Measurements from ENCODE around the gene MACROD2. TPM values are rescaled to one million over a fixed set of nuclear protein-coding genes. Genes with fewer than 3 reads are reported as not detected.

MACROD2 gene
- total RNA-seq, 1 donor from 2014 or later: 1.6 TPM

DNA sequence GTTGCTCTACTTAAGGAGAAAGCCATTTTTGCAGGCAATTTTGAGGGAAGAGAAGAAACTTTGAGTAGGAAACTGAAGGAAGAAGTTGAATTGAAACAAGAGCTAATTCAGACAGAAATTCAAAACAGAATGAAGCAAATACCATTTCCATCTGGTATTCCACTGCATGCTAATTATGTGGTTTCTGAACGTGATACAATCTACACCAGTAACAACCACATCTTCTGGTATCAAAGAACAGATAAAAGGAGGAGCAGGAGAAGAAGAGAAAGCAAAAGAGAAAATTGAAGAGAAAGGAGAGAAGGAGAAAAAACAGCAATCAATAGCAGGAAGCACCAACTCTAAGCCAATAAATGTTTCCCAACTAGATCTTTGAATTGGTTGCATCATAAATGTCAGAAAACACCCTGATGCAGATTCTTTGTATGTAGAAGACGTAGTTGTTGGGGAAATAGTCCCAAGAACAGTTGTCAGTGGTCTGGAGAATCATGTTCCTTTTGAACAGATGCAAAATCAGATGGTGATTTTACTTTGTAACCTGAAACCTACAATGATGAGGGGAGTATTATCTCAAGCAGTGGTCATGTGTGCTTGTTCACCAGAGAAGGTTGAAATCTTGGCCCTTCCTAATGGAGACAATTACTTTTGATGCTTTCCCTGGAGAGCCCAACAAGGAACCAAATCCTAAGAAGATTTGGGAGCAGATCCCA lies 132.4 kb downstream of the MACROD2 start:
- FAIRE-seq: peak; percentile 77
- no peaks in the 10 kb centered on the region for H3K27me3 ChIP-seq (ENCODE audit: control insufficient read depth, insufficient read depth, low read length)
- H3K36me3 ChIP-seq (ENCODE audit: control insufficient read depth, insufficient read depth, low read length): no peaks in the 10 kb centered on the region
- TF ChIP-seq, protein P1, sequence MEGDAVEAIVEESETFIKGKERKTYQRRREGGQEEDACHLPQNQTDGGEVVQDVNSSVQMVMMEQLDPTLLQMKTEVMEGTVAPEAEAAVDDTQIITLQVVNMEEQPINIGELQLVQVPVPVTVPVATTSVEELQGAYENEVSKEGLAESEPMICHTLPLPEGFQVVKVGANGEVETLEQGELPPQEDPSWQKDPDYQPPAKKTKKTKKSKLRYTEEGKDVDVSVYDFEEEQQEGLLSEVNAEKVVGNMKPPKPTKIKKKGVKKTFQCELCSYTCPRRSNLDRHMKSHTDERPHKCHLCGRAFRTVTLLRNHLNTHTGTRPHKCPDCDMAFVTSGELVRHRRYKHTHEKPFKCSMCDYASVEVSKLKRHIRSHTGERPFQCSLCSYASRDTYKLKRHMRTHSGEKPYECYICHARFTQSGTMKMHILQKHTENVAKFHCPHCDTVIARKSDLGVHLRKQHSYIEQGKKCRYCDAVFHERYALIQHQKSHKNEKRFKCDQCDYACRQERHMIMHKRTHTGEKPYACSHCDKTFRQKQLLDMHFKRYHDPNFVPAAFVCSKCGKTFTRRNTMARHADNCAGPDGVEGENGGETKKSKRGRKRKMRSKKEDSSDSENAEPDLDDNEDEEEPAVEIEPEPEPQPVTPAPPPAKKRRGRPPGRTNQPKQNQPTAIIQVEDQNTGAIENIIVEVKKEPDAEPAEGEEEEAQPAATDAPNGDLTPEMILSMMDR (IDR thresholded peaks at IDR 0.05; ENCODE audit: insufficient read depth, low read length, severe bottlenecking): no peak
- DNase-seq (ENCODE audit: low read depth): no peak
- H3K4me3 ChIP-seq (ENCODE audit: low read depth, low read length): no peak overlapping the region

DNA sequence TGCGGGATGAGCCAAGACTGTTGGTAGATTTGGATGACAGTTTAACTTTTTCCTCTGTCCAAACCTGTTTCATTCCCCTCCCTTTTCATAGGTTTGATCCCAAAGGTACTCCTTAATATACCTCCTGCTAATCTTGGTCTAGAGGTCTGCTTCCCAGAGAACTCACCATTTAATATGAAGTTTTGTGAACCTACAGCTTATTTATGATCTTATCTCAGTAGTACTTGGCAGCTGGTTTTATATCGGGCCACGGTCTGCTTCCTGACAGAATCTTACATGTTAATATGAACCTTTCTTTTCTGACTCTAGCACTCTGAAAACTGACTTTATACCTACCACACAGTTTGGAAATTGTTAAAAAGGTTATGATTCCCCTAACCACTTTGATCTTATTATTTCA lies 138.7 kb downstream of the MACROD2 start:
- Histone ChIP-seq H3K4me3 (ENCODE audit: low read depth, low read length) (no peak overlapping the region), H3K36me3 (ENCODE audit: control insufficient read depth, insufficient read depth, low read length) (no peaks in the 10 kb centered on the region), H3K27me3 (ENCODE audit: control insufficient read depth, insufficient read depth, low read length) (no peaks in the 10 kb centered on the region)
- TF ChIP-seq, protein P1 (IDR thresholded peaks at IDR 0.05; ENCODE audit: insufficient read depth, low read length, severe bottlenecking): no peak
- DNase-seq (ENCODE audit: low read depth) (no peak), FAIRE-seq (no peak)

DNA sequence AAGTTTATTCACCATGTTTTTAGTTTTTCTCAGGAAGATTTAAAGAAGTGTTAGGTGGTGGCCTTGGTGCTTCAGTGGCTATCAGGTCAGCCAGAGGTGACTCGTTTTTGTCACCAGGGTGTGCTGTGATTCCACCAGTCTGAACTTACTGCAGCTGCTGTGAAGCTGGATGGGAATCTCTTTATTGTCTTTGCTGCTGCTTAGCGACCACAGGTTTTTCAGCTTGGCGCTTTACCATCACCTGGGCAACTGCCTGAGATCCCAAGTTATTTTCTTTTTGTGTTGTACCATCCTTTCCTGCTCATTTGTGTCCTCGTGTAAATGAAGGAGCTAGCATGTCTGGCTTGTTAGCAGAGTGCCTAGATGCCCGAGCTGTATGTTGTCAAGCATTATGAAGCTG lies 146.9 kb downstream of the MACROD2 start:
- DNase-seq (ENCODE audit: low read depth) (peak; percentile 61), FAIRE-seq (no peak)
- TF ChIP-seq, protein P1 (IDR thresholded peaks at IDR 0.05; ENCODE audit: insufficient read depth, low read length, severe bottlenecking): peak; percentile 71
- no peak overlapping the region for H3K4me3 ChIP-seq (ENCODE audit: low read depth, low read length)
- H3K27me3 ChIP-seq (ENCODE audit: control insufficient read depth, insufficient read depth, low read length): no peaks in the 10 kb centered on the region
- no peaks in the 10 kb centered on the region for H3K36me3 ChIP-seq (ENCODE audit: control insufficient read depth, insufficient read depth, low read length)

DNA sequence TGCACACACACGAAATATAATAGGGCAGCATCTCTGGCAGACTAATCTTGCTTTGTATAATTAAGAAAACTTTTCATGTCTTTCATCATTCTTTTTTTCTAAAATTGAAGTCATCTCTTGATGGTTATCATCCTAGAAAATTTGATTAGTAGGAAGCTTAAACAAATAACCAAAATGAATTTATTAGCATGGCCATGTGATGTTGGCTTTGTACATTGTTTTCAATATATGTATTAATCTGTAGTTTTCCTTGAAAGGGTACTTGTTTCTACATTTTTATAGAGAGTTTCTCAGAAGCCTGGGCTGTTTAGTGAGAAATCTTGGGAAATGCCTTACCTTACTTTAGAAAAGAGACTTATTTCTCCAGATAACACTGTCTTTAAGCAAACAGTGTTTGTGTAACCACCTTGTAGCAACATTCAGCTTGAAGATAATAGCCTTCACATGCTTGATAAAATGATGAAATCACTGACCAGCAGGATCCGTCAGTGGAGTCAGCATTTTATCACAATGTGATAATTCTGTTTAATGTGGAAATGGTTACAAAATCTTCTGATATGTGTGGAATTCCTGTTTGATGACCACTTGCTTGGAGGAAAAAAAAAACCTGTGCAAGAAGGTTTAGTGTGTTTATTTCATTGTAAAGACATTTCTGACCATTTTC lies 147.8 kb downstream of the MACROD2 start:
- TF ChIP-seq, protein P1 (IDR thresholded peaks at IDR 0.05; ENCODE audit: insufficient read depth, low read length, severe bottlenecking): no peak
- Histone ChIP-seq H3K27me3 (ENCODE audit: control insufficient read depth, insufficient read depth, low read length) (no peaks in the 10 kb centered on the region), H3K36me3 (ENCODE audit: control insufficient read depth, insufficient read depth, low read length) (no peaks in the 10 kb centered on the region), H3K4me3 (ENCODE audit: low read depth, low read length) (no peak overlapping the region)
- DNase-seq (ENCODE audit: low read depth): peak; percentile 55
- FAIRE-seq: no peak

DNA sequence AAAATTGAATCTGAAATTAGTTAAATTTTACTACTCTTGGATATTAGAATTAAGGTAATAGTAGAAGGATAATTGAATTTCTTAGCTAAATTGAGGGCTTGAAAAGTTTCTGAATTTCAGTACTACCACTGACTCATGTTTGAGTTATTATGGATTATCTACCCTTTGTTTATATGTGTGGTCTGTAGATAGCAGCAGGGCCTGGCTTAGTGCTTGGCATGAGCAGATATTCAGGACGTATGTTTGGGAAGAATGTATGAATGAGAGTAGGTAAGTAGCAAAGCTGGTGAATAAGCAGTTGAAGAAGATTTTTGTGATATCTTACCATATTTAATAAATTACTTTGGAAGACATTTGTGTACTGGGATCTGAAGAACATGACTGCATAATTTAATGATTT lies 152.7 kb downstream of the MACROD2 start:
- Histone ChIP-seq H3K36me3 (ENCODE audit: control insufficient read depth, insufficient read depth, low read length) (no peaks in the 10 kb centered on the region), H3K27me3 (ENCODE audit: control insufficient read depth, insufficient read depth, low read length) (no peaks in the 10 kb centered on the region), H3K4me3 (ENCODE audit: low read depth, low read length) (no peak overlapping the region)
- DNase-seq (ENCODE audit: low read depth) (no peak), FAIRE-seq (no peak)
- TF ChIP-seq, protein P1 (IDR thresholded peaks at IDR 0.05; ENCODE audit: insufficient read depth, low read length, severe bottlenecking): no peak

Measured in bronchial epithelial cell (primary cell).